ENCODE data around the gene TLE4. TPM values are rescaled to one million over a fixed set of nuclear protein-coding genes. Genes with fewer than 3 reads are reported as not detected.
"Not testable (repeated sequence)": the region's sequence is repeated elsewhere in the genome, so short reads cannot be mapped to it uniquely, and the experiment has no call there.

TLE4 gene
- polyA plus RNA-seq (ENCODE audit: insufficient read length in 12 of 12) = 10 to 100 TPM in 11 of 12 donors, not detected in 1; 13.9 to 39.6 (median 19.6) TPM
- long read RNA-seq, donor 1, partial matches to known transcripts = 0 of 2 reads
- long read RNA-seq, donor 1, other reads (novel, unspliced or antisense) = 0 of 2 reads
- long read RNA-seq, donor 2 = 0 reads
- long read RNA-seq, donor 3, partial matches to known transcripts = 0 of 1 reads
- long read RNA-seq, donor 3, other reads (novel, unspliced or antisense) = 0 of 1 reads
- long read RNA-seq, donor 4 = 0 reads
- long read RNA-seq, donor 5 = 0 reads
- long read RNA-seq, donor 6 = 0 reads
- long read RNA-seq, donor 7 = 0 reads
- long read RNA-seq, donor 8 = 0 reads
- long read RNA-seq, donor 9 = 0 reads
- long read RNA-seq, donor 10, partial matches to known transcripts = 0 of 1 reads
- long read RNA-seq, donor 10, other reads (novel, unspliced or antisense) = 0 of 1 reads
- long read RNA-seq, donor 11 = 0 reads

DNA sequence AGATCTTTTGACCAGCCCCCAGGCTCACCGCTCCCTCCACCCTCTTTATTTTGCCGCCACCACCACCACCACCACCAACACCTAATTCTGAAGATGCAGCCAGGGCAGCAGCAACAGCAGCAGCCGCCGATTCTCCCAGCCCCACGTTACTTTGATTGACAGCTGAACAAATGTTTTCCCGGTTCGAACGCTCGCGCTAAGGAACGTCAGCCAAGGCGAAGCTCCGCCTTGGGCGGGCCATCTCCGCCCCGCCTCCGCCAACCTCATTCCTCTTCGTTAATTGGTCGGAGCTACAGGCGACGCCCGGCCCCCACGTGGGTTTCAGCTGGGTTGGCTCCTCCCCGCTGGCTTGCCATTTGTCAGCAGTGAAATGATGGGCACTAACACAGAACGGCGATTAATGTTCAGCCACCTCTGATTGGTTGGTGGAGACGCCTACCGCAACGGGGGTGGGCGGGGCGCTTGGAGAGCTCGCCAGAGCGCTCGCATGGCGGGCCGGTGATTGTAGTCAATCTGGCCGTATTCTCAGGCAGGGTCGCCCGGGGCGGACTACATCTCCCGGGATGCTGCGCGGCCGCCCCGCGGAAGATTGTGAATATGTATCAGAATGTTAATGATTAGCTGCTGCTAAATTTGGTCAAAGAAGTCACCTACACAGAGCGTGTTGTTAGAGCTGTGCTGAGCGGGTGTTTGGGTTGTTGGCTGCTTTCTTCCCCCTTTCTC, at the start of gene TLE4:
Gene TLE4 (plus strand): TSS at position 657 of the 723 bp plus-strand sequence. CDS start 826 bp downstream, outside the sequence.
- peak; percentile 100 for DNase-seq

DNA sequence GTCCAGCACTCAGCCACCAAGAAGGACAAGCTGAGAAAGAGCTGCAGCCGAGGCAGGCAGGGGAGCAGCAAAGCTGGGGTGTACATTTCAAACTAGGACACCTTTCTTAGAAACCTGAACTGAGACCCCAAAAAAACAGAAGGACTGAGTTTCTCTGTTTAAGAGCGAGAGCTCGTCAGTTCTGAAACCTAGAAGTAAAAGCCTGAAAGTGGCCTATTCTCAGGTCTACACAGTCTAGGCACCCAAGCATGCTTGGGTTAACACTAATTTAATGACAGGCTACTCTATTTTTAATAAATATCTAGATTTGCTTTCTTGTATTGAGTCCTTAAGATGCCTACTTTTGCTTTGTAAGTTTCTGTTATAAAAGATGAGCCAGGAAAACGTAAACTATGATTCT, 49.0 kb upstream of the TLE4 start:
- DNase-seq = no peak

- DNase-seq = no peak
Measured at GRCh38 chr9:79524266-79524665, 47.5 kb upstream of the TLE4 start.

DNA sequence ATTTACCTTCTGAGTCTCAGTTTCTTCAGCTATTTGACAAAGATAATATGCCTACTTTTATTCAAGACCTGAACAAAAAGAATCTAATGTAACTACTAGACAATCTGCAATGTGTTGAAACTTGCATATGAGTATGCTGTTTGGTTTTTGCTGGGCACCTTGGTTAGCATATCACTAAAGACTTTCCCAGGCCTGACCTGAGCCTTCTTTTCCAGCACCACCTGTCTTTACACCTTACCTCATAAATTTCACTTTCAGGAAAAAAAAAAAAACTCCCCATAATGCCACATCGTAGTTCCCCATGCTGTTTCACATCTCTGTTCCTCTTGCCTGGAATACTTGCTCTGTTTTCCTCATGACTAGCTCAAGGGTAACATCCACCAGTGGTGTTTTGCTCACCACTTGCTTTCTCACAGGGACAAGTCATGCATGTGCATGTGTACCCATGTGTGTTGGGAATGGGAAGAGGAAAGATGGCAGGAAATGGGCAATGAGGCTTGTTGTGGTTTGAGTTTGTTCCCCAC, 45.6 kb upstream of the TLE4 start:
- DNase-seq = no peak

DNA sequence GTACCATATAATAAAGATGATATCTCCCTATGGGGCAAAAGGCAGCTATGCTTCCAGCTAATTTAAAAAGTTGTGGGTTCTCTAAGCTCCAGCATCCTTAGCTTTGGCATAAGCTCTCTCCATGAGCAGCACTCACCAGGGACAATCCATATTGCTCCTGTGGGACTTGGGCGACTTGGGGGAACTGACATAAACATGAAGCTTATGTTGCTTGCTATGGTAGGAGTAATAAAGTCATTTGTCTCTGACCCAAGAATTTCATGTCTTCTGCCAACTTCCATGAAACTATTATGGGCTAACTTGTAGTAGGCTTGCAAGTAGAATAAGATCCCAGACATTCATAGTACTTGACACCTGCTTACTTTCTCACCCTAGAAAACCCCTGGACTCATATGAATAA, 36.2 kb upstream of the TLE4 start:
- DNase-seq = no peak

GRCh38 chr9:79537838-79538237, 33.9 kb upstream of the TLE4 start:
- DNase-seq = no peak

GRCh38 chr9:79542735-79543620, 28.8 kb upstream of the TLE4 start:
- no peak for DNase-seq

DNA sequence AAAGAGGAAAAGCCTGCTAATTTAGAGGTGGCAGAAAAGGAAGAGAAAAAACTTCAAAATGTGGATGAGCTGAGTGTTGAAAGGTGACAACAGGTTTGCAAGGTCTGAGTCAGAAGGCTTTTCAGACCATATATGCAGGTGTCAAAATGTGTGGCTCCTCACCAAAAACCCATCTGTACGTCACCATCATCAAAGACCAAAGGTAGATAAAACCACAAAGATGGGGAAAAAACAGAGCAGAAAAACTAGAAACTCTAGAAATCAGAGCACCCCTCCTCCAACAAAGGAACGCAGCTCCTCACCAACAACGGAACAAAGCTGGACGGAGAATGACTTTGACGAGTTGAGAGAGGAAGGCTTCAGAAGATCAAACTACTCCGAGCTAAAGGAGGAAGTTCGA, 27.4 kb upstream of the TLE4 start:
- not testable (repeated sequence) for DNase-seq

DNA sequence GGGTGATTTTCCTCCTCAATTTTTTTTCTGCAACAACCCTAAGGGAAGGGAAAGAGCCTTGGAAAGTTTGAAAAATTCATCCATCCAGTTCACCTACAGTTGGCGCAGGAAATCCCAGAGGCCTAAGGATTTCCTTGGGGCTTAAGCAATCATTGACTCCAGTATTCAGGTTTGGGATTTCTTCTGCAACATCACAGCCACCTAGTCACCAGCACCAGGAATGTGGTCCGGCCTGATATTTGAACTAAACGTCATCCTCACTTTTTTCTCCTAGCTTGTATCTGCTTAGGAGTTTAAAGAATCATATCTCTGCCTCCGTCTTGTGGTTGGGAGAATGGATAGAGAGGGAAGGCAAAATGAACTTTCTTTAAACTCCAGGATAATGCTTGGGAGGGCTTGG, 20.2 kb upstream of the TLE4 start:
- no peak for DNase-seq

DNA sequence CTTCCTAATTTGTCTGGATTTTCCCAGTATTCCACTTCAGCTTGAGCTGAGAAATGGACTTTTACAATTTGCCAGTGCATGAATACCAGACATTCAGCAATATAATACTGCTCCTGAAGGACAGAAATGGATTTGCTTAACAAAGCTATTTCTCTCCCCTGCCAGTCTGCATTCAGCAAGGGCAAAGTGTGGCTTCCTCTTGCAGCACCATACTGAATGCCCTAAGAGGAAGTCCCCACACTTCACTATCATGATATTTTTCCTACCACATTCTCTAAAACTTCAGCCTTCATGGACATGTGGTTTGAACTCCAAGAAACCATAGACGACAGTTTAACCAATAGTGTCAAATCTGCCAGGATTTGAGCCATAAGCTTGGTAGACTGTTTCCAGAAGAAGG, 19.8 kb upstream of the TLE4 start:
- no peak for DNase-seq

DNA sequence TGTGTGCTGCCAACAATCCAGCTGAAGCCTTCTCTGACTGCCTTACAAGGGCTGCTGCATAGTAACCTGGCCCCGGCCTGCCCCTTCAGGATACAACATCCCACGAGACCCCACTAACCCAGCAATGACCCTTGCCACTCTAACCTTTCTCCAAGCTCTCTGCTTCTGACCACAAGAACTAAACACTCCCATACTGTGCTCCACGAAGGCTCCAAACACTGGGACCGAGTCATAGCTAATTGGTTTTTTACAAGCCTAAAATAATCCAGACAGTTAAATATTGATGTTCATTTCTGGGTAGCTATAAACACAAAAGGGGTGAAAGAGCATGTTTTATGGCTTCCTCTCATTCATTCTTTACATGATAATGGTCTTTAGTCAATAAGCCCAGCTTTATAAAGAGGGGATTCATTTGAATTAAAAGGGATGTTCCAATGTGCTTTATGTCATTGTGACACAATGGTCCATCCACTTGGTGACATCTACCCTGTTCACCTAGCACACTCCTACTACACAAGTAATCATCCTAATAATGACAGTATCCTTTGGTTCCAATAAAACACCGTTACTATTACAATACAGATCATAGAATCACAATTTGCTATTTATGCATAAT, 16.2 kb upstream of the TLE4 start:
- DNase-seq = no peak

DNA sequence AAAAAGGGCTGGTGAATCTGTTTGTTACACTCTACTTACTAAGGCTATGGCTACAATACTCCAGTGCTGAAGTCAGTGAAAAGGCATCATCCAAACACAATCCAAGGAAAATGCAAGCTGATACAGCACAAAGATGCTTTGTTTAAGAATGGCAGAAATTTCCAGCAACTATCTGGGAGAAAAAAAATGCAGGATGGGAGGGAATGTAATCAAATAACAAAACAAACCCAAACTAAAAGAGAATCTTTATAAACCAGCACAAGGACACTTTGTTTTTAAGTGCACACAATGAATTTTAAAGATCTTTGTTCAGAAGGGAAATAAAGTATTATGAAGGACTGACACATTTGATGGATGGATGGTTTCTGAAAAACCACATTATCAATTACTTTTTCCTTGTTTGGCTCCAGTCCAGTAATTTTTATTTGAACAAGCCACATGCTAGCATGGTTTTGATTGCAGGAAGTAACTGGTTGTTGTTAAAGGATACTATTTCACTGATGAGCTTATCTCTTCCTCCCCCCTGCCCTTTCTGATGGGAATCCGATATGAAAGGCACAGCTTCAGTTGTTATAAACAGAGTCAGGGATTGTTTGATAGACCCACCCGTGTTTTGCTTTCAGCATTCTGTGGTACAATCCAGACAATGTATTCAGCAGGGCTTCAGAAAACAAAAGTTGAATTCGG, 12.1 kb upstream of the TLE4 start:
- DNase-seq = no peak

GRCh38 chr9:79562749-79563386, 8.9 kb upstream of the TLE4 start:
- DNase-seq = no peak

- DNase-seq = no peak
Measured at GRCh38 chr9:79564105-79564504, 7.7 kb upstream of the TLE4 start.

DNA sequence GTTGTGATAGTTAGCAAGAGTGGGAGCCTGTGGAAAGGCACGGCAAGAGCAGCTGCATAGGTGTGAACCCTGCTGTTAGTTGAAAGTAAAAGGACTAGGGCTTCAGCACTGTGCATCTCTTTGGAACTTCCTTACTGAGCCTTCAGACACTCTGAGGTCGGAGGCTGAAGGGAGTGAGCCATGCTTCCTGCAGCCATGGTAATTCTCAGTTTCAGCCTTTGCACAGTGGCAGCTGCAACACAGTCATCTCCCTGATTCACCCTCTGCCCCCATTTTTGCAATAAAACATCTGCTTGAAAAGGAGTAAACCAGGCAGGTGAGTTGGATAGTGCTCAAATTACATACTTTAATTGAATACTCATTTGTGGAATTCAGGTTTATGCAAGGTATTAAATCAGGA, 6.5 kb upstream of the TLE4 start:
- no peak for DNase-seq

DNA sequence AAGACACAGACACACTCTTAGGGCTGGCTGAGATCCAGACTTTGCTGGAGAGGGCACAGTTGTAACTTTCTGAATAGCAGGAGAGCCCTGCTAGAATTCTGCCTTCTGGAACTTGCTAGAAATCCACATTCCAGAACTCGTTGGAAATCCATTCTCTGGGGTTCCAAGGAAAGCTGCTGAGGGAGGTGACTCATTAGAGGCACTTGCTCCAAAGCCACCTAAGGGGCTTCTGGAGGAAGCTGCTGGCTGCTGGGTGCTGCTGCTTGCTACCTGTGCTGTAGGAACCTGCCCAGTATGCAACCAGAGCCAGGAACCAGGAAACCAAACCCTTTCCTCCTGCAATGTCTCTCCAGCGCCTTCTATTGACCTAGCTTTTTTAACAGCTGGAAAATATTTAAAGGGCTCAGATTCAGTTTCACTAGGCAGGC, 4.1 kb upstream of the TLE4 start:
- no peak for DNase-seq

GRCh38 chr9:79568337-79569101, 3.2 kb upstream of the TLE4 start:
- no peak for DNase-seq

DNA sequence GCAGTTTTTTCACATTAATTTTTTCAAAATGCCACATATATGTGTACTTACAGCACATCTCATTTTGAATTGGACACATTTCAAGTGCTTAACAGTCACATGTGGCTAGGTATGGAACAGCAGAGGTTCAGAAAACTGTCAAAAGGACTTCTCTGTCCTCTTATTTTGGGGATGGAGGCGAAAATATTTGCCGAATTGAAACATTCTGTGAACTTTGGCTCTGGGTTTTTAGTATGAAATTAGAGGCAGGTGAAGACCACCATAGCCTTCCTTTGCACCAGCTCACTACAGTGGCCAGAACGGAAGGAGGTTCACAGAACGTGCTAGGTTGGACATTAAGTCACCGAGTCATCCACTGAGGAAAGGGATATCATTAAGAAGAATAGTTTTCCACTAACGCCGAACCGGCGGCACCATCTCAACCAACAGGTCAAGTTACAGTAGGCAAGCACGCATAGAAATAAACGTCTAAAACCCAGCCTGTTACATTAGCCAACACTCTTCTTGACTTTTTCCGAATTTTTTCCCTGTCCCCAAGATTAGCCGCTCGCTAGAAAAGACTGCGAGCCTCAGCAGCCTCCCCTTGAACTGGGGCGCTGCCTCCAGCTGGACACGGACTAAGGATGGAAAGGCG, 1.8 kb upstream of the TLE4 start:
- DNase-seq = no peak

Measured in muscle of arm (tissue), 14 donors.